GM12864 (cell line): ENCODE results near the gene MLH1.

Experiments used
- DNase-seq: peaks from one replicate; pipeline ENCODE4 v3.0.0-alpha.2; 2011; ENCODE audit warnings: low read depth
- H3K4me3 ChIP-seq: 2 replicates; pipeline ENCODE4 v1.5.1; 2011; ENCODE audit warnings: mild to moderate bottlenecking, low read depth, low read length, control low read depth
- CTCF ChIP-seq: IDR thresholded peaks from 2 replicates; pipeline ENCODE4 v1.5.1; 2011; ENCODE audit warnings: low read depth, mild to moderate bottlenecking, moderate library complexity, low read length, control low read depth, inconsistent platforms; ENCODE audit errors: missing control alignments

The MLH1 gene

DNA sequence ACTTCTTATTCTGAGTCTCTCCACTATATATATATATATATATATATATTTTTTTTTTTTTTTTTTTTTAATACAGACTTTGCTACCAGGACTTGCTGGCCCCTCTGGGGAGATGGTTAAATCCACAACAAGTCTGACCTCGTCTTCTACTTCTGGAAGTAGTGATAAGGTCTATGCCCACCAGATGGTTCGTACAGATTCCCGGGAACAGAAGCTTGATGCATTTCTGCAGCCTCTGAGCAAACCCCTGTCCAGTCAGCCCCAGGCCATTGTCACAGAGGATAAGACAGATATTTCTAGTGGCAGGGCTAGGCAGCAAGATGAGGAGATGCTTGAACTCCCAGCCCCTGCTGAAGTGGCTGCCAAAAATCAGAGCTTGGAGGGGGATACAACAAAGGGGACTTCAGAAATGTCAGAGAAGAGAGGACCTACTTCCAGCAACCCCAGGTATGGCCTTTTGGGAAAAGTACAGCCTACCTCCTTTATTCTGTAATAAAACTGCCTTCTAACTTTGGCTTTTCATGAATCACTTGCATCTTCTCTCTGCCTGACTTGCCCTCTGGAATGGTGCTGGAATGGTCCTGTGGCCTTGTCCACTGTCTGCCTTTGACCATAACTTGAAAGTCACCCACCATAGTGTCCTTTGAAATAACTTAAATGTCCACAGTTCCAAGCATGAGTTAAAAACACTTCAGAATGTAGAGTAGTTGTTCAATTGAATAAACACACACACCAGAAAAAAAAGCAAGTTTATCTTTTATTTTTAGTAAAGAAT lies 32.4 kb downstream of the MLH1 start:
- no peak for DNase-seq
- no peak for TF ChIP-seq CTCF
- H3K4me3 ChIP-seq = no peak overlapping the region

- no peak overlapping the region for H3K4me3 ChIP-seq
- TF ChIP-seq CTCF = no peak
- DNase-seq = no peak
These were observed 33.5 kb downstream of the MLH1 start for GRCh38 chr3:37026851-37027250.

- DNase-seq = no peak
- no peak overlapping the region for H3K4me3 ChIP-seq
- no peak for TF ChIP-seq CTCF
These were observed 35.0 kb downstream of the MLH1 start for GRCh38 chr3:37028329-37028728.

DNA sequence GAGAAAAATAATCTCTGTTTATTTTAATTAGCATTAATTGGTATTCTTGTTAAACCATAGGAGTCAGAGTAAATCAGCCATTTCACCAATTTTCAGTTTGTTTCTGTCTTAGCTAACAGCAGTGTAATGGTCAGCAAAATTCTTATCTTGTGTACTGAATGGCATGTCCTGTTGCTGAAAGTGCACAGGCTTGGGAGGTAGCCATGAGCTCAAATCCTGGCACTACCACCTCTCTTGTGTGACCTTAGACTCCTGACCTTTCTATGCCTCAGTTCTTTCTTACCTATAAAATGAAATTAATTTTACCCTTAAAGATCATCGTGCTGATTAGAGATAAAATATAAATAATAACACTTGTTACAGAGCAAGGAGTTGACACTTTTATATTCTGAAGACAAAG lies 35.8 kb downstream of the MLH1 start:
- no peak for TF ChIP-seq CTCF

GRCh38 chr3:37029516-37030163 lies 36.3 kb downstream of the MLH1 start:
- DNase-seq = no peak
- no peak for TF ChIP-seq CTCF
- no peak overlapping the region for H3K4me3 ChIP-seq

More for the DNA sequence above, 35.8 kb downstream of the MLH1 start:
- no peak for DNase-seq
- no peak overlapping the region for H3K4me3 ChIP-seq

DNA sequence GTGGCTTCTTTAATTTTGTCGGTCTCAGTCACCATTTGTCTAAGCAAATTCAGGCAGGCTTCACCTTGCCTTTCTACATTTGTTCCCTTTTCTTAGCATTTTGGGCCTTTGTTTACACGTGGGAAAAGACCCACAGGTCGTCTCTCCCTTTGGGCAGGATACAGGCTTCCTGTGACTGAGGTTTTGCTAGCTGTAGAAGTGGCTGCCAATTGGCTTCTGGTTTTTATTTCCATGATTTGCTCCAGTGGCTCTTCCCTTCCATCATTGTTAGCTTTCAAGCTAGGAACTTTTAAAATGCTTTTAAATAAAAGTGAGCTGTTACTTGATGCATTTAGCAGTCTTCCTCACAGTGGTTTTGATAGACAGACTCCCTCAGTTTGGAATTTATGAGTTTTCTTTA lies 37.3 kb downstream of the MLH1 start:
- no peak for TF ChIP-seq CTCF
- no peak for DNase-seq

More for the DNA sequence above, 37.3 kb downstream of the MLH1 start:
- H3K4me3 ChIP-seq = no peak overlapping the region
